Neural cell (in vitro differentiated cells): Measurements from ENCODE around the gene NEK6. TPM values are rescaled to one million over a fixed set of nuclear protein-coding genes. Genes with fewer than 3 reads are reported as not detected.

Experiments used
- H2AFZ ChIP-seq: fragments of 200-600, 300-800 bp; sonication (generic), shearing (Covaris generic); 2 replicates; pipeline ENCODE4 v1.6.0; 2014; ENCODE audit warnings: low read depth, mild to moderate bottlenecking, antibody characterized with exemption, low read length, moderate library complexity
- H3F3A ChIP-seq: fragments of 200-600 bp; shearing (Covaris generic); 2 replicates; pipeline ENCODE4 v1.6.1; 2016; ENCODE audit warnings: mild to moderate bottlenecking, moderate library complexity, mixed read lengths, antibody characterized with exemption, low read length; ENCODE audit not compliant: insufficient read depth, poor library complexity, severe bottlenecking
- H3K27ac ChIP-seq: fragments of 200-600, 300-800 bp; sonication (generic), shearing (Covaris generic); 2 replicates; pipeline ENCODE4 v1.5.1; 2014; ENCODE audit warnings: mild to moderate bottlenecking, low read length, moderate library complexity
- H3K27me3 ChIP-seq: fragments of 300-800, 200-600 bp; sonication (generic), shearing (Covaris generic); 2 replicates; pipeline ENCODE4 v1.6.0; 2014; ENCODE audit warnings: mild to moderate bottlenecking, low read depth, low read length, moderate library complexity; ENCODE audit not compliant: insufficient read depth
- H3K36me3 ChIP-seq: fragments of 300-800, 200-600 bp; sonication (generic), shearing (Covaris generic); 2 replicates; pipeline ENCODE4 v1.5.1; 2014; ENCODE audit warnings: mild to moderate bottlenecking, antibody characterized with exemption, low read length, moderate library complexity; ENCODE audit not compliant: insufficient read depth
- H3K4me2 ChIP-seq: fragments of 300-800, 200-600 bp; sonication (generic), shearing (Covaris generic); 2 replicates; pipeline ENCODE4 v1.6.0; 2014; ENCODE audit warnings: mild to moderate bottlenecking, low read length
- H3K4me3 ChIP-seq: fragments of 300-800, 200-600 bp; sonication (generic), shearing (Covaris generic); 2 replicates; pipeline ENCODE4 v1.5.1; 2014; ENCODE audit warnings: mild to moderate bottlenecking, low read length, moderate library complexity
- H3K79me2 ChIP-seq: fragments of 200-600 bp; shearing (Covaris generic); replicated peaks from 2 replicates; pipeline ENCODE4 v1.6.0; 2014; ENCODE audit warnings: mild to moderate bottlenecking, low read length, moderate library complexity; ENCODE audit not compliant: insufficient read depth
- H3K9ac ChIP-seq: fragments of 300-800, 200-600 bp; sonication (generic), shearing (Covaris generic); 2 replicates; pipeline ENCODE4 v1.6.1; 2016; ENCODE audit warnings: mild to moderate bottlenecking, low read length, mixed read lengths
- H3K9me2 ChIP-seq: fragments of 200-600 bp; shearing (Covaris generic); 2 replicates; pipeline ENCODE4 v1.6.1; 2016; ENCODE audit warnings: mild to moderate bottlenecking, low read length, mixed read lengths; ENCODE audit not compliant: insufficient read depth
- H3K9me3 ChIP-seq: fragments of 200-600, 300-800 bp; sonication (generic), shearing (Covaris generic); 2 replicates; pipeline ENCODE4 v1.6.1; 2016; ENCODE audit warnings: mild to moderate bottlenecking, mixed run types, low read length, moderate library complexity, mixed read lengths
- H4K20me1 ChIP-seq: fragments of 200-600 bp; shearing (Covaris generic); 2 replicates; pipeline ENCODE4 v1.6.1; 2016; ENCODE audit warnings: mild to moderate bottlenecking, mixed run types; ENCODE audit not compliant: insufficient read depth
- EP300 ChIP-seq: fragments of 450-650 bp; conservative IDR thresholded peaks from 2 replicates; pipeline ENCODE4 v1.6.1; 2014; ENCODE audit warnings: antibody characterized with exemption, mild to moderate bottlenecking, moderate library complexity; ENCODE audit not compliant: poor library complexity, severe bottlenecking
- EZH2 ChIP-seq: fragments of 200-600, 300-800 bp; shearing (Covaris generic), sonication (generic); IDR thresholded peaks from 2 replicates; pipeline ENCODE4 v1.6.1; 2014; ENCODE audit warnings: antibody characterized with exemption, low read length, borderline replicate concordance, mild to moderate bottlenecking; ENCODE audit not compliant: insufficient read depth, poor library complexity, severe bottlenecking
- MXI1 ChIP-seq: fragments of 450-650 bp; conservative IDR thresholded peaks from 2 replicates; pipeline ENCODE4 v1.6.1; 2014; ENCODE audit warnings: antibody characterized with exemption, mild to moderate bottlenecking; ENCODE audit not compliant: poor library complexity, severe bottlenecking
- POLR2AphosphoS5 ChIP-seq: IDR thresholded peaks from 2 replicates; pipeline ENCODE4 v1.6.1; 2012
- RAD21 ChIP-seq: fragments of 450-650 bp; conservative IDR thresholded peaks from 2 replicates; pipeline ENCODE4 v1.6.1; 2014; ENCODE audit warnings: antibody characterized with exemption, mild to moderate bottlenecking, moderate library complexity
- REST ChIP-seq: IDR thresholded peaks from 2 replicates; pipeline ENCODE4 v1.6.1; 2012; ENCODE audit warnings: borderline replicate concordance
- SMC3 ChIP-seq: fragments of 450-650 bp; conservative IDR thresholded peaks from 2 replicates; pipeline ENCODE4 v1.6.1; 2014; ENCODE audit warnings: antibody characterized with exemption, mild to moderate bottlenecking, moderate library complexity; ENCODE audit not compliant: poor library complexity
- TAF1 ChIP-seq: IDR thresholded peaks from 2 replicates; pipeline ENCODE4 v1.6.1; 2012; ENCODE audit warnings: low read depth
- polyA plus RNA-seq: library from polyadenylated mRNA; depleted of rRNA; stranded (reverse); fragments of >200 nt; gene quantifications from 2 replicates; pipeline ENCODE4 v1.2.3, GENCODE V29; 2014
- TF ChIP-seq, protein P1 (sequence below): fragments of 450-650 bp; IDR thresholded peaks from 2 replicates; pipeline ENCODE4 v1.5.1; 2014; ENCODE audit warnings: antibody characterized with exemption, mild to moderate bottlenecking, moderate library complexity; ENCODE audit not compliant: poor library complexity, severe bottlenecking

NEK6 gene
- polyA plus RNA-seq, 1 donor from 2014 or later: 4.6 TPM

DNA sequence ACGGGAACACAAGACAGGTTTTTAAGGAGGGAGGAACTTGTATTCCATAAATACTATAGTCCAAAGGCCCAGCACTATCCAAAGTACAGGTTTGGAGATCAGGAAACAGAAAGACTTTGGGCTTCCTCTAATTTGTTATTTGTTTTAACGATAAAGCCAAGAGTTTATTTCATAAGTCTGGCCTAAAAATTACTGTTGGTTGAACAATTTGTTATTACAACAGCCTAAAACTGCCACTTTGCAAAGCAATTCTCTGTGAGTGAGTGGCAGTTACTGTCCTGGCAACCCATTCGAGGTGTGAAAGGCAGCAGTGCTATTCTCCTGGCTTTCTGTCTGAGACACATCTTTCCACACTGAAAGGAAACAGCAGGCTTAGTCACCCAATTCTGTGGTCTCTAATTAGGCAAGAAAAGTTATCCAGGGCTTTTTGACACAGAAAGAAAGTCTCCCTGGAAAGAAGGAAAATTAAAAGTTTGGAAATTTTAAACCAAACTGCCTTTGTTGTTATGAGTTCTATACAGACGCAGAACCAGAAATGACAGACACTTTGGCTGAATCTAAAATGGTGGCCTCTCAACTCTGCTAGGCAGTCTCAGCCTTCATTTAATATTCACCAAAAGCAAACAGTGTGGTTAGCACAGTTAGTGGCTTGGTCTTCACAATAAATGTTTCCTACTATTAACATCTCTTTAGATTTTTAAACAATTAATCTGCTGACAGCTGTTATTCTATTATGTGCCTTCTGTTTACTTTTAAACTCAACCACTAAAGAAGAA is 123.6 kb downstream of the NEK6 start:
- no peaks in the 10 kb centered on the region for H3K9me3 ChIP-seq
- no peak for TF ChIP-seq POLR2AphosphoS5
- TF ChIP-seq REST: no peak
- no peak overlapping the region for H3K4me3 ChIP-seq
- H3K27me3 ChIP-seq: no peaks in the 10 kb centered on the region
- H3K27ac ChIP-seq: no peak overlapping the region
- no peak overlapping the region for H2AFZ ChIP-seq
- H3K4me2 ChIP-seq: no peak overlapping the region
- no peak overlapping the region for H3K9ac ChIP-seq
- H3K79me2 ChIP-seq: no peaks in the 10 kb centered on the region
- no peaks in the 10 kb centered on the region for H4K20me1 ChIP-seq
- no peaks in the 10 kb centered on the region for H3K36me3 ChIP-seq
- H3F3A ChIP-seq: no peaks in the 10 kb centered on the region
- H3K9me2 ChIP-seq: no peaks in the 10 kb centered on the region

- Histone ChIP-seq H3K9ac (no peak overlapping the region), H3K4me2 (no peak overlapping the region), H3K9me2 (no peaks in the 10 kb centered on the region), H3K36me3 (no peaks in the 10 kb centered on the region), H3K4me3 (no peak overlapping the region), H3K27ac (no peak overlapping the region), H4K20me1 (no peaks in the 10 kb centered on the region), H3K9me3 (no peaks in the 10 kb centered on the region), H3F3A (no peaks in the 10 kb centered on the region), H3K27me3 (no peaks in the 10 kb centered on the region), H3K79me2 (peaks cover 19% of the 10 kb centered on the region), H2AFZ (no peak overlapping the region)
- TF ChIP-seq MXI1: no peak
- no peak for TF ChIP-seq REST
- no peak for TF ChIP-seq SMC3
- no peak for TF ChIP-seq POLR2AphosphoS5
- no peak for TF ChIP-seq TAF1
- TF ChIP-seq EZH2: no peak
- TF ChIP-seq RAD21: no peak
- TF ChIP-seq, protein P1, sequence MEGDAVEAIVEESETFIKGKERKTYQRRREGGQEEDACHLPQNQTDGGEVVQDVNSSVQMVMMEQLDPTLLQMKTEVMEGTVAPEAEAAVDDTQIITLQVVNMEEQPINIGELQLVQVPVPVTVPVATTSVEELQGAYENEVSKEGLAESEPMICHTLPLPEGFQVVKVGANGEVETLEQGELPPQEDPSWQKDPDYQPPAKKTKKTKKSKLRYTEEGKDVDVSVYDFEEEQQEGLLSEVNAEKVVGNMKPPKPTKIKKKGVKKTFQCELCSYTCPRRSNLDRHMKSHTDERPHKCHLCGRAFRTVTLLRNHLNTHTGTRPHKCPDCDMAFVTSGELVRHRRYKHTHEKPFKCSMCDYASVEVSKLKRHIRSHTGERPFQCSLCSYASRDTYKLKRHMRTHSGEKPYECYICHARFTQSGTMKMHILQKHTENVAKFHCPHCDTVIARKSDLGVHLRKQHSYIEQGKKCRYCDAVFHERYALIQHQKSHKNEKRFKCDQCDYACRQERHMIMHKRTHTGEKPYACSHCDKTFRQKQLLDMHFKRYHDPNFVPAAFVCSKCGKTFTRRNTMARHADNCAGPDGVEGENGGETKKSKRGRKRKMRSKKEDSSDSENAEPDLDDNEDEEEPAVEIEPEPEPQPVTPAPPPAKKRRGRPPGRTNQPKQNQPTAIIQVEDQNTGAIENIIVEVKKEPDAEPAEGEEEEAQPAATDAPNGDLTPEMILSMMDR: no peak
- no peak for TF ChIP-seq EP300
Observed at GRCh38 chr9:124384210-124384609, 126.5 kb downstream of the NEK6 start.
